ENCODE data around the gene PDGFC. TPM values are rescaled to one million over a fixed set of nuclear protein-coding genes. Genes with fewer than 3 reads are reported as not detected.
A peak's percentile ranks its signal among the peaks of the same experiment; 100 is the strongest.

Gene PDGFC
- total RNA-seq, 1 experiment from 2014 or later, result 14.5 TPM

DNA sequence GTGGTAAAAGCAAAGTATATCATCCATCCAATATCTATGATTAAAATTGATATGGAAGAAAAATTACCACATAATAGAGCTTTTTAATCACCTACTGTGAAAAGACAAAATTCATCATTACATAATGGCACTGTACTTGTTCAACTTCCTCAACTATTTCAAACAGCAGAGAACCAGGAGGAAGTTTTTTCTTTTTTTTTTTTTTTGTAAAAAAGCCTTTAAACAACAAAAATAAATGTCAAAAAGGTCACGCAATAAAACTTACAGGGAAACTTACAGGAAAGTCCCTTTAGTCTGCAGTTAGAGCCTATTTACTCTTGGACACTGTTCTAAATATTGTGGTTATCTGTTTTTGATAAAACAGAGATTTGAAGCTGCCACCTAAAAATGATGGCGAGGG lies 4.8 kb downstream of the PDGFC start:
- Histone ChIP-seq H3K27me3 (ENCODE audit: control insufficient read depth, insufficient read depth, low read length) (no peaks in the 10 kb centered on the region), H3K9me3 (ENCODE audit: control insufficient read depth, insufficient read depth, low read depth, low read length) (no peaks in the 10 kb centered on the region), H3K4me3 (ENCODE audit: low read depth in 2 of 2, low read length in 2 of 2) (no peak overlapping the region), H3K36me3 (ENCODE audit: control insufficient read depth, insufficient read depth, low read length) (no peaks in the 10 kb centered on the region), H3K4me1 (ENCODE audit: control insufficient read depth, insufficient read depth, low read length) (peaks cover 38% of the 10 kb centered on the region), H3K27ac (ENCODE audit: low read length) (peak overlapping the region; percentile 61; the same call in 1 of the 2 replicates)
- no peak for DNase-seq (ENCODE audit: low read depth, low spot score)
- BruUV-seq (replicated peaks), result no TSS peak
- TF ChIP-seq TCF7L2 (IDR thresholded peaks at IDR 0.05; ENCODE audit: low read depth, low read length), result no peak
- TF ChIP-seq, protein P1, sequence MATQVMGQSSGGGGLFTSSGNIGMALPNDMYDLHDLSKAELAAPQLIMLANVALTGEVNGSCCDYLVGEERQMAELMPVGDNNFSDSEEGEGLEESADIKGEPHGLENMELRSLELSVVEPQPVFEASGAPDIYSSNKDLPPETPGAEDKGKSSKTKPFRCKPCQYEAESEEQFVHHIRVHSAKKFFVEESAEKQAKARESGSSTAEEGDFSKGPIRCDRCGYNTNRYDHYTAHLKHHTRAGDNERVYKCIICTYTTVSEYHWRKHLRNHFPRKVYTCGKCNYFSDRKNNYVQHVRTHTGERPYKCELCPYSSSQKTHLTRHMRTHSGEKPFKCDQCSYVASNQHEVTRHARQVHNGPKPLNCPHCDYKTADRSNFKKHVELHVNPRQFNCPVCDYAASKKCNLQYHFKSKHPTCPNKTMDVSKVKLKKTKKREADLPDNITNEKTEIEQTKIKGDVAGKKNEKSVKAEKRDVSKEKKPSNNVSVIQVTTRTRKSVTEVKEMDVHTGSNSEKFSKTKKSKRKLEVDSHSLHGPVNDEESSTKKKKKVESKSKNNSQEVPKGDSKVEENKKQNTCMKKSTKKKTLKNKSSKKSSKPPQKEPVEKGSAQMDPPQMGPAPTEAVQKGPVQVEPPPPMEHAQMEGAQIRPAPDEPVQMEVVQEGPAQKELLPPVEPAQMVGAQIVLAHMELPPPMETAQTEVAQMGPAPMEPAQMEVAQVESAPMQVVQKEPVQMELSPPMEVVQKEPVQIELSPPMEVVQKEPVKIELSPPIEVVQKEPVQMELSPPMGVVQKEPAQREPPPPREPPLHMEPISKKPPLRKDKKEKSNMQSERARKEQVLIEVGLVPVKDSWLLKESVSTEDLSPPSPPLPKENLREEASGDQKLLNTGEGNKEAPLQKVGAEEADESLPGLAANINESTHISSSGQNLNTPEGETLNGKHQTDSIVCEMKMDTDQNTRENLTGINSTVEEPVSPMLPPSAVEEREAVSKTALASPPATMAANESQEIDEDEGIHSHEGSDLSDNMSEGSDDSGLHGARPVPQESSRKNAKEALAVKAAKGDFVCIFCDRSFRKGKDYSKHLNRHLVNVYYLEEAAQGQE (IDR thresholded peaks at IDR 0.05; ENCODE audit: insufficient read depth in 1 of 2, low read depth in 2 of 2, low read length in 1 of 2), result no peak
- TF ChIP-seq POLR2AphosphoS5 (IDR thresholded peaks at IDR 0.05; ENCODE audit: low read depth, low read length), result no peak
- TF ChIP-seq, protein P2, sequence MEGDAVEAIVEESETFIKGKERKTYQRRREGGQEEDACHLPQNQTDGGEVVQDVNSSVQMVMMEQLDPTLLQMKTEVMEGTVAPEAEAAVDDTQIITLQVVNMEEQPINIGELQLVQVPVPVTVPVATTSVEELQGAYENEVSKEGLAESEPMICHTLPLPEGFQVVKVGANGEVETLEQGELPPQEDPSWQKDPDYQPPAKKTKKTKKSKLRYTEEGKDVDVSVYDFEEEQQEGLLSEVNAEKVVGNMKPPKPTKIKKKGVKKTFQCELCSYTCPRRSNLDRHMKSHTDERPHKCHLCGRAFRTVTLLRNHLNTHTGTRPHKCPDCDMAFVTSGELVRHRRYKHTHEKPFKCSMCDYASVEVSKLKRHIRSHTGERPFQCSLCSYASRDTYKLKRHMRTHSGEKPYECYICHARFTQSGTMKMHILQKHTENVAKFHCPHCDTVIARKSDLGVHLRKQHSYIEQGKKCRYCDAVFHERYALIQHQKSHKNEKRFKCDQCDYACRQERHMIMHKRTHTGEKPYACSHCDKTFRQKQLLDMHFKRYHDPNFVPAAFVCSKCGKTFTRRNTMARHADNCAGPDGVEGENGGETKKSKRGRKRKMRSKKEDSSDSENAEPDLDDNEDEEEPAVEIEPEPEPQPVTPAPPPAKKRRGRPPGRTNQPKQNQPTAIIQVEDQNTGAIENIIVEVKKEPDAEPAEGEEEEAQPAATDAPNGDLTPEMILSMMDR (IDR thresholded peaks at IDR 0.05), result no peak
- TF ChIP-seq SIN3A (IDR thresholded peaks at IDR 0.05; ENCODE audit: borderline replicate concordance, insufficient read depth, low read depth, low read length), result no peak
- ATAC-seq, result no peak
- intact Hi-C loops (cut with micrococcal nuclease; ENCODE audit: unreplicated experiment) (loop anchor here (5.0 to 10.0 kb wide), 2 partner anchors 80 to 282 kb away; no protein-coding TSS in a partner anchor), in situ Hi-C loops (cut with HindIII; ENCODE audit: low pct_unique_long_range_greater_than_20kb, low sequenced_read_pairs) (no loop called here)
- ChIA-PET POLR2A (no interaction called here), CTCF (interaction anchor here (0.7 kb wide), 1 partner anchor 26 kb away, joined by 4 read pairs; no protein-coding TSS in a partner anchor)

DNA sequence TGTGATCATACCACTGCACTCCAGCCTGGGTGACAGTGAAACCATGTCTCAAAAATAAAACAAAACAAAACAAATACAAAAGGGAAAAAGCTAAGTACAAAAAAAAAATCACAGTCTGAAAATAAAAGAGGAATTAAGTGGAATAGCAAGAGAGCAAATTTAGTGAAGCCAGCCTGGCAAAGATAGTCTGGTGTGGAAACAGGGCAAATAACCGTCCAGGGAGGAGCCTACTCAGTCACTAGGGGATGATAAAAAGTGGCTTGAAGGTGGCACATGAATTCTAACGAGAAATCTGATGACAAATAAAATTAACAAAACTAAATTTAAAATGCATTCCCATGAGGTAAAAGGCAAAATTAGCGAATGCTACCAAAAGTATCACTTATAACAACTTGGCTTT lies 8.2 kb downstream of the PDGFC start:
- peak overlapping the region; percentile 37; the same call in 1 of the 2 replicates for H3K27ac ChIP-seq (ENCODE audit: low read length)
- DNase-seq (ENCODE audit: low read depth, low spot score), result no peak
- H3K36me3 ChIP-seq (ENCODE audit: control insufficient read depth, insufficient read depth, low read length), result no peaks in the 10 kb centered on the region
- ChIA-PET POLR2A (no interaction called here), CTCF (no interaction called here)
- H3K27me3 ChIP-seq (ENCODE audit: control insufficient read depth, insufficient read depth, low read length), result no peaks in the 10 kb centered on the region
- no peak for ATAC-seq
- no peak overlapping the region for H3K4me3 ChIP-seq (ENCODE audit: low read depth in 2 of 2, low read length in 2 of 2)
- intact Hi-C loops (cut with micrococcal nuclease; ENCODE audit: unreplicated experiment), result loop anchor here (10.0 kb wide), 1 partner anchor 279 kb away; no protein-coding TSS in a partner anchor
- H3K4me1 ChIP-seq (ENCODE audit: control insufficient read depth, insufficient read depth, low read length), result peaks cover 53% of the 10 kb centered on the region
- in situ Hi-C loops (cut with HindIII; ENCODE audit: low pct_unique_long_range_greater_than_20kb, low sequenced_read_pairs), result no loop called here
- TF ChIP-seq, protein P1 (IDR thresholded peaks at IDR 0.05; ENCODE audit: insufficient read depth in 1 of 2, low read depth in 2 of 2, low read length in 1 of 2), result no peak
- TF ChIP-seq, protein P2 (IDR thresholded peaks at IDR 0.05), result no peak
- TF ChIP-seq SIN3A (IDR thresholded peaks at IDR 0.05; ENCODE audit: borderline replicate concordance, insufficient read depth, low read depth, low read length) (no peak), TCF7L2 (IDR thresholded peaks at IDR 0.05; ENCODE audit: low read depth, low read length) (no peak), POLR2AphosphoS5 (IDR thresholded peaks at IDR 0.05; ENCODE audit: low read depth, low read length) (no peak)
- no peaks in the 10 kb centered on the region for H3K9me3 ChIP-seq (ENCODE audit: control insufficient read depth, insufficient read depth, low read depth, low read length)
- BruUV-seq (replicated peaks), result no TSS peak

Measured in Panc1 (cell line).